Measurements from ENCODE around the gene SLC26A1. TPM values are rescaled to one million over a fixed set of nuclear protein-coding genes. Genes with fewer than 3 reads are reported as not detected.

Gene SLC26A1
- total and polyA plus RNA-seq, 2 donors = 0.14 to 0.41 TPM

DNA sequence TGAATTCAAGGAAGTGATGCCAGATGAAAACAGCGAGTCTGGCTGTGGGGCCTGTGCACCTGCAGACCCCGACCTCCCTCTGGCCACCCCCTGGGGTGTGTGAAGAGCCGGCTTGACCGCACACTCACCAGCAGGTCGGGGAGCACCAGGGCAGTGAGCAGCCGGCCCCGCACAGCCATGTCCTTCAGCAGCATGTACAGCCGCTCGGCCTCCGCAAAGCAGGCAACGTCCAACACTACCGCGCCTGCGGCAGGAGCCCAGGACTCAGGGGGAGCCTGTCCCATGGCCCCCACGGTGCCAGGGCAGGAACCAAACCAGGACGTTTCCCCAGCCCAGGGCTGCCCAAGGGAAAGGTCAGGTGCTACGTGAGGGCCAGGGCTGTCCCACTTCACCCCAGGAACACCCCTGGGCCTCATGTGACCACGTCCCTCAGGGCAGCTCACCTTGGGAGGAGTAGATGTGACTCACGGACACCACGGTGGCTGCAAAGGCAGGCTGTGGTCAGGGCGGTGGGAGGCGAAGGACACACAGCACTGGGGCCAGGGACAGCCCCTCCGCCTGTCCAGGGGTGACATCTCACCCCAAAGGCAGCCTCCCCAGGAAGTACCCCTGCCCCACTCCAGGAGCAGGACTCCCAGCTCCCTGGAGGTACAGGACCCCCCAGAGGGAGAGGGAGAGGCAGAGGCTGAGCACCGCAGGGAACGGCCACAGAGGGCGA lies 28.0 kb downstream of the SLC26A1 start:
- H3K27ac ChIP-seq (ENCODE audit: low read depth in 1 of 2, low read length in 1 of 2) = no peak overlapping the region
- H3K4me1 ChIP-seq (ENCODE audit: control insufficient read depth in 2 of 2, insufficient read depth in 2 of 2, low read length in 2 of 2) = no peaks in the 10 kb centered on the region
- H3K9me3 ChIP-seq (ENCODE audit: control insufficient read depth in 2 of 2, insufficient read depth in 1 of 2, low read length in 1 of 2) = no peaks in the 10 kb centered on the region
- DNase-seq (ENCODE audit: low read depth in 6 of 9, low spot score in 9 of 9) = no peak
- no peak overlapping the region for H3K4me3 ChIP-seq (ENCODE audit: low read length in 2 of 2)
- H3K27me3 ChIP-seq (ENCODE audit: control insufficient read depth in 2 of 2, insufficient read depth in 1 of 2, low read length in 1 of 2) = peaks cover 0 to 29% of the 10 kb centered on the region in 2 donors
- H3K36me3 ChIP-seq (ENCODE audit: control insufficient read depth in 2 of 2, insufficient read depth in 2 of 2, low read length in 1 of 2) = peaks cover 8 to 63% of the 10 kb centered on the region in 2 donors
- WGBS = 97% methylated on average over 26 of the region's 26 CpGs

DNA sequence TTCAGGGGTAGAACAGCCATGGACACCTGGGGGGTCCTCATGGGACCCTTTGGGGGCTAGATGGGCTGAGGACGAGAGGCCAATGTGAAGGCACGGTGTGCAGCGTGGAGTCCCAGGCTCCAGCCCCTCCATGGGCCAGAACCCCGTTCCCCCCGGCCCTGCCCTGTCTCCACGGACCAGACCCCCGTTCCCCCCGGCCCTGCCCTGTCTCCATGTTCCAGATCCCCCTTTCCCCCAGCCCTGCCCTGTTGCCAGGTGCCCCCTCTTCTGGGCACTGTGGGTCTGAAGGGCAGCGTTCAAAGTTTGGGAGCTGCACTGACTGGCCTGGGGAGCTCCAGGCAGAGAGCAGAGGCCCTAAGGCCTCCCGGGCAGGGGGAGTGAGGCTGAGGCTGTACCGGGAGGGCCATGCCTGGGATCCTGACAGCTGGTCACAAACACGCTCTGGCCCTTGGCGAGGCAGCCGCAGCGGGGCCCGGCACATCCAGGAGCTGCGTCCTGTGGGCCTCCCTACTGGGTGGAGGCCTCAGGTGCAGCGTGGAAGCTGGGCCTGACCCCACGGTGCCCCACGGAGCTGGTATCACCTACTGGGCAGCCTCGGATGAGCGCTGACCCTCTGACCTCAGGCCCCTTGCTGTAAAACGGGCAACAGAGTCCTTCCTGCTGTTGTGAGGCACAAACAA lies 28.7 kb downstream of the SLC26A1 start:
- DNase-seq (ENCODE audit: low read depth in 6 of 9, low spot score in 9 of 9) = no peak
- peaks cover 8 to 71% of the 10 kb centered on the region in 2 donors for H3K36me3 ChIP-seq (ENCODE audit: control insufficient read depth in 2 of 2, insufficient read depth in 2 of 2, low read length in 1 of 2)
- no peak overlapping the region for H3K4me3 ChIP-seq (ENCODE audit: low read length in 2 of 2)
- H3K4me1 ChIP-seq (ENCODE audit: control insufficient read depth in 2 of 2, insufficient read depth in 2 of 2, low read length in 2 of 2) = no peaks in the 10 kb centered on the region
- 98% methylated on average over 23 of the region's 23 CpGs for WGBS
- H3K27ac ChIP-seq (ENCODE audit: low read depth in 1 of 2, low read length in 1 of 2) = no peak overlapping the region
- no peaks in the 10 kb centered on the region for H3K9me3 ChIP-seq (ENCODE audit: control insufficient read depth in 2 of 2, insufficient read depth in 1 of 2, low read length in 1 of 2)
- peaks cover 0 to 29% of the 10 kb centered on the region in 2 donors for H3K27me3 ChIP-seq (ENCODE audit: control insufficient read depth in 2 of 2, insufficient read depth in 1 of 2, low read length in 1 of 2)

DNA sequence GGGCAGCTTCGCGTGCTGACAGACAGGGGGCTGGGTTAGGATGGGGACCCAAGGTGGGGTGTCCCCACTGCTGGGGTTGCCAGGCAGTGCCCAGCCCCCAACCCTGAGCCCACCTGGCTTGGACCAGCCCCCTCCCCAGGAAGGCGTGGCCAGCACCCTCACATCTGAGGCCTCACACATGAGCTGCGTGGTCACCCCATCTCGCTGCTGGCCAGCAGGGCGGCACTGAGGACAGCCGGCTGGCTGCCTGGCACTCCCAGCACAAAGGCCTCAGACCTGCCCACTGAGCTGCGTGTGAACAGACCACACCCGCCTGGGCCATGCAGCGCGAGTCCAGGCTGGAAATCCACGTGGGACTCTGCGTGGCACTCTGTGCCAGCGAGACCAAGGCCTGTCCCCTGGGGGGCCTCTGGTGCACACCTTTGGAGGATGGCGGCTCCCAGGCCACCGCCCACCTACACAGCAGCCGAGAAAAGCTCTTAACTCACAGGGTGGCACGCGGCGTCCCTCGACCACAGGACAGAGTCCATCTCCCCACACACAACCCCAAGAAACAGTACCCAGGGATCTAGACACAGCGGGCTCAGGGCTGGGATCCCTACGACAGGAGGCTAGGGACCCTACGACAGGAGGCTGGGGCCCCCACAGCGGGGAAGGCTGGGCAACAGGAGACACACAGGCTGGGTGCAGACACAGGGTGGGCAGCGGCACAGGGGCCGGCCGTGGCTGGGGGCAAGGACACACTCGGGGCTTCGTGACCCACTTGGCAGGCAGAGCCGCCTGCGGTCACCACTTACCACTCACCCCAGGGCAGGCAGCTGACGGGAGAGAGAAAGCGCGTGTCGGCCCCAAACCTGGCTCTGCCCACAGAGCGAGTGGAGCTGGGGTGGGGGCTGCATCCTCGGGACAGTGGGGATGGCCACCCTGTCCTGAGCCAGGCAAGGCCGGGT lies 29.7 kb downstream of the SLC26A1 start:
- H3K36me3 ChIP-seq (ENCODE audit: control insufficient read depth in 2 of 2, insufficient read depth in 2 of 2, low read length in 1 of 2) = peaks cover 8 to 80% of the 10 kb centered on the region in 2 donors
- H3K4me3 ChIP-seq (ENCODE audit: low read length in 2 of 2) = no peak overlapping the region
- no peak for DNase-seq (ENCODE audit: low read depth in 6 of 9, low spot score in 9 of 9)
- no peaks in the 10 kb centered on the region for H3K4me1 ChIP-seq (ENCODE audit: control insufficient read depth in 2 of 2, insufficient read depth in 2 of 2, low read length in 2 of 2)
- no peaks in the 10 kb centered on the region for H3K9me3 ChIP-seq (ENCODE audit: control insufficient read depth in 2 of 2, insufficient read depth in 1 of 2, low read length in 1 of 2)
- no peak overlapping the region for H3K27ac ChIP-seq (ENCODE audit: low read depth in 1 of 2, low read length in 1 of 2)
- H3K27me3 ChIP-seq (ENCODE audit: control insufficient read depth in 2 of 2, insufficient read depth in 1 of 2, low read length in 1 of 2) = peaks cover 0 to 20% of the 10 kb centered on the region in 2 donors
- 98% methylated on average over 39 of the region's 39 CpGs for WGBS

DNA sequence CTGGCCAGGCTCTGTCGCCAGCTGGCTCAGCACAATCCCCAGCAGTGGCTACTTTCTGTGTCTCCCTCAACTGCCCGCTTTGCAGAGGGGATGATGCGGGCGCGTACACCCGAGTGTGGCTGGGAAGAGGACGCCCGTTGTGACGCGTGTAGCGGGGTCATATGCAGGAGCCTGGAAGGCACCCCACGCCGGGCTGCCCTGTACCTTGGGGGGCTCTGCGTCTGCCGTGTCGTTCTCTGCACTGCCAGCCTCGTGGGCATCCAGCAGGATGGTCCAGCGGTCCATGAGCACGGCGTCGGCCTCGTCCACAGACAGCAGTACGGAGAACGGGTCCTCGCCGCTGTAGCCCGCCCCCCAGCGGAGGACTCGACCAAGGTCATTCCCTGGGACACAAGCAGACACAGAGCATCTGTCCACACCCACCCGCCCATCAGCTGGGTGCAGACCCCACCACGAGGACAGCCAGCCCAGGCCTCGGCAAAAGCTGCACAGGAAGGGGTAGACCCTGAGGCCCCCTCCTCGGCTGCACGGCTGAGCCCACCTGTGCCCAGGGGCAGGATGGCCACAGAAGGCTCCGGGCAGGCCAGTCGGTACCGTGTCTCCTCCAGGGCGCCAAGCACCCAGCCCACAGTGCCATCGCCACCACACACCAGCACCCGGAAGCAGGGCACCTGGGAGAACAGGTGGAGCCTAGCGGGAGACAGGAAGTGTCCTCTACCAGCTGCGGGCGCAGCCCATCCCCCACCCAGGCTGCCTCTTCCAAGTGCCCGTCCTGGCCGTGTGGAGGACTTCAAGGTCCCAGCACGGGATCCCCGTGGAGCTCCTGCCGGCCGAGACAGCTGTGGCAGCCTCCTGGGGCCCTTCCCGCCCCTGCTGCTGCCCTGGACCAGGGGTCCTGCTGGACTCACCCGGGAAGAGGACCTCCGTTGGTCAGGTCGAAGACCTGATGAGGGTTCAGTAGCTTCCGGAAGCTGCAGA lies 30.7 kb downstream of the SLC26A1 start:
- H3K4me1 ChIP-seq (ENCODE audit: control insufficient read depth in 2 of 2, insufficient read depth in 2 of 2, low read length in 2 of 2) = no peaks in the 10 kb centered on the region
- 96% methylated on average over 54 of the region's 54 CpGs for WGBS
- no peak overlapping the region for H3K27ac ChIP-seq (ENCODE audit: low read depth in 1 of 2, low read length in 1 of 2)
- peaks cover 0 to 10% of the 10 kb centered on the region in 2 donors for H3K27me3 ChIP-seq (ENCODE audit: control insufficient read depth in 2 of 2, insufficient read depth in 1 of 2, low read length in 1 of 2)
- peaks cover 8 to 88% of the 10 kb centered on the region in 2 donors for H3K36me3 ChIP-seq (ENCODE audit: control insufficient read depth in 2 of 2, insufficient read depth in 2 of 2, low read length in 1 of 2)
- H3K9me3 ChIP-seq (ENCODE audit: control insufficient read depth in 2 of 2, insufficient read depth in 1 of 2, low read length in 1 of 2) = no peaks in the 10 kb centered on the region
- no peak overlapping the region for H3K4me3 ChIP-seq (ENCODE audit: low read length in 2 of 2)
- no peak for DNase-seq (ENCODE audit: low read depth in 6 of 9, low spot score in 9 of 9)

DNA sequence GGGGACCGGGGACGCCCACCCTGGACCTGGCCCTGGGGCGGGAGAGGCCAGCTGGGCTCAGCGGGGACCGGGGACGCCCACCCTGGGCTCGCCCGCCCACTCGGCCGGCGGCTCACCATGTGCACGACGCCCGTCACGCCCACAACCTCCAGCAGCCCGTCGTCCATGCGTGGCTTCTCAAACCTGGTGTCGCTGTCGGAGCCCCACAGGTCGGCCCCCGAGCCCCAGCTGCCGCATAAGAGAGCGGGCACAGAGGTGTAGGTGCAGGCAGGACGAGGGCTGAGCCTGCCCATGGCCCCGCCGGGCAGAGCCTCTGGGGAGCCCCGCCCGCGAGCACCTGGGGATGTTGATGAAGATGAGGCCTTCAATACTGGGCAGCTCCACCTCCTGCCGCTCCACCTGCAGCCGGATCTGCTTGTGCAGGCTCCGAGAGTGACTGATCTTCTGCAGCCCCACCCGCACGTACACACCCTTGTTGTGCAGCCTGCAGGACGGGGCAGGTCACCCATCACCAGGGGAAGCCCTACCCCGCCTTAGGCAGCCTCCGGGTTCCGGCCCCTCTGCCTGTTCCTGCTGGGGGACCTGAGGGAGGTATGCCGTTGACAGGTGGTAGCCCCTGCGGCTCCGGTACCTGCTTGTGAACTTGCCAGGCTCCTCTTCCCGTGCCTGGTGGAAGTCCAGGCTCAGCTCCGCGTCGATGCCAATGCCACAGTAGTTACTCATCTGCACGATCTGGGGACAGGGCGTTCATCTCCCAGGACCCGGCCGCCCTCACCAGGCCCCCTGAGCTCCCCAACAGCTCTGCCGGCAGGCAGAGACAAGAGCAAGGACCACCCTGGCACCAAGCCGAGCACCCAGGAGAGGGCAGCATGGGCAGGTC lies 31.6 kb downstream of the SLC26A1 start:
- WGBS = 97% methylated on average over 52 of the region's 52 CpGs
- peaks cover 0 to under 1% of the 10 kb centered on the region in 2 donors for H3K27me3 ChIP-seq (ENCODE audit: control insufficient read depth in 2 of 2, insufficient read depth in 1 of 2, low read length in 1 of 2)
- H3K4me3 ChIP-seq (ENCODE audit: low read length in 2 of 2) = no peak overlapping the region
- H3K36me3 ChIP-seq (ENCODE audit: control insufficient read depth in 2 of 2, insufficient read depth in 2 of 2, low read length in 1 of 2) = peaks cover 8 to 87% of the 10 kb centered on the region in 2 donors
- H3K27ac ChIP-seq (ENCODE audit: low read depth in 1 of 2, low read length in 1 of 2) = no peak overlapping the region
- no peak for DNase-seq (ENCODE audit: low read depth in 6 of 9, low spot score in 9 of 9)
- H3K9me3 ChIP-seq (ENCODE audit: control insufficient read depth in 2 of 2, insufficient read depth in 1 of 2, low read length in 1 of 2) = no peaks in the 10 kb centered on the region
- no peaks in the 10 kb centered on the region for H3K4me1 ChIP-seq (ENCODE audit: control insufficient read depth in 2 of 2, insufficient read depth in 2 of 2, low read length in 2 of 2)

DNA sequence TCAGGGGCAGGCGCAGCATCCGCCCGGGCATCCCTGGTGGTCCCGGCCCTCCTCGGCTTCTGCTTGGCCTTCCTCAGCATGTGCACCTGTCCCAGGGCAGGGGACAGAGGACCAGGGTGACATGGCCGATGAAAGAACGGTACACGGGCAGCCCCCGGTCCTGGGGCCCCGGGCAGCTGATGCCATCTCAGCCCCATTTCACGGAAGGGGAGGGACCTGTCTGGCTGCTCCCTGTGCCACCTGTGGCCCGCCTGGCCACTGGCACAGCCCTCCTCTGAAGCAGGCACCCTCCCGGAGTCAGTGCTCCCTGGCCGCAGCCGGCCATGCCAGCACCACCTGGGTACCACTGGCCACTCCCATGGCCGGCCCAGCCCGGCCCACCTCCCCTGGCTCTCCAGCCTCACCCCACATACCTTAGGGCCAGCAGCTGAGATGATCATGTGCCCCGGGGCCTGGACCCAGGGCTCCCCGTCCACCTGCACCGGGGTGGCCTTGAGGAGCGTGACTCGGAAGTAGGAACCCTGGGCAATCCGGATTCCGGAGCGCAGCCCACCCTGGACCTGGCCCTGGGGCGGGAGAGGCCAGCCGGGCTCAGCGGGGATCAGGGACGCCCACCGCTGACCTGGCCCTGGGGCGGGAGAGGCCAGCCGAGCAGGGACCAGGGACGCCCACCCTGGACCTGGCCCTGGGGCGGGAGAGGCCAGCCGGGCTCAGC lies 32.4 kb downstream of the SLC26A1 start:
- no peak overlapping the region for H3K27ac ChIP-seq (ENCODE audit: low read depth in 1 of 2, low read length in 1 of 2)
- no peak for DNase-seq (ENCODE audit: low read depth in 6 of 9, low spot score in 9 of 9)
- H3K27me3 ChIP-seq (ENCODE audit: control insufficient read depth in 2 of 2, insufficient read depth in 1 of 2, low read length in 1 of 2) = no peaks in the 10 kb centered on the region
- no peaks in the 10 kb centered on the region for H3K4me1 ChIP-seq (ENCODE audit: control insufficient read depth in 2 of 2, insufficient read depth in 2 of 2, low read length in 2 of 2)
- no peak overlapping the region for H3K4me3 ChIP-seq (ENCODE audit: low read length in 2 of 2)
- 98% methylated on average over 35 of the region's 35 CpGs for WGBS
- peaks cover 8 to 80% of the 10 kb centered on the region in 2 donors for H3K36me3 ChIP-seq (ENCODE audit: control insufficient read depth in 2 of 2, insufficient read depth in 2 of 2, low read length in 1 of 2)
- no peaks in the 10 kb centered on the region for H3K9me3 ChIP-seq (ENCODE audit: control insufficient read depth in 2 of 2, insufficient read depth in 1 of 2, low read length in 1 of 2)

DNA sequence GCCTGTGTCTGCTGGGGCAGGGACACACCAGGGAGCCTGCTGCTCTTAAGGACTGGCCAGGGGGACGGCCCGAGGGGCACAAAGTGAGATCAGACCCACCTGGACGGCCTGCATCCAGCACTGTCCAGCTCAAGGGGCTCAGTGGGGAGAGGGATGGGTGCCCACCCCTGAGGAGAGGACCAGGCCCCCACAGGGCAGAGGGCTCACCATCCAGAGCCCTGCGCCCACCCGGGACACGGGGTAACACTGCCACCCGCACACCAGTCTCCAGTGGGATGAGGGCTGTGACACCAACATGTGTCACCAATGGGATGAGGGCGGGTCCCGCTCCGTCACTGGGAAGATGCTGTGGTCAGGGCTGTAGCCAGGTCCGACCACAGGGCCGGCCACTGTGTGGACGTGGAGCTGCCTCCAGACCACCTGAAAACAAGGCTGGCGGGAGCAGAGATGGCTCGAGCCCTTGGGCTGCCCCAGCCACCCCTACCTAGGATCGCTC lies 33.0 kb downstream of the SLC26A1 start:
- no peaks in the 10 kb centered on the region for H3K27me3 ChIP-seq (ENCODE audit: control insufficient read depth in 2 of 2, insufficient read depth in 1 of 2, low read length in 1 of 2)
- no peak overlapping the region for H3K27ac ChIP-seq (ENCODE audit: low read depth in 1 of 2, low read length in 1 of 2)
- 93% methylated on average over 16 of the region's 16 CpGs for whole genome bisulfite sequencing
- peaks cover 8 to 74% of the 10 kb centered on the region in 2 donors for H3K36me3 ChIP-seq (ENCODE audit: control insufficient read depth in 2 of 2, insufficient read depth in 2 of 2, low read length in 1 of 2)
- no peaks in the 10 kb centered on the region for H3K9me3 ChIP-seq (ENCODE audit: control insufficient read depth in 2 of 2, insufficient read depth in 1 of 2, low read length in 1 of 2)
- H3K4me1 ChIP-seq (ENCODE audit: control insufficient read depth in 2 of 2, insufficient read depth in 2 of 2, low read length in 2 of 2) = no peaks in the 10 kb centered on the region
- H3K4me3 ChIP-seq (ENCODE audit: low read length in 2 of 2) = no peak overlapping the region
- DNase-seq (ENCODE audit: low read depth in 6 of 9, low spot score in 9 of 9) = no peak
